ENCODE results near the gene PHF1. TPM values are rescaled to one million over a fixed set of nuclear protein-coding genes. Genes with fewer than 3 reads are reported as not detected.
"Not testable (repeated sequence)": the region's sequence is repeated elsewhere in the genome, so short reads cannot be mapped to it uniquely, and the experiment has no call there.

PHF1 gene
- total RNA-seq (10 to 100 TPM; 17.2 to 55.4 TPM), polyA plus RNA-seq (ENCODE audit: insufficient read length in 2 of 2) (100 to 1,000 TPM; 116 to 128 TPM)
- long read RNA-seq, donor 1, partial matches to known transcripts, result 200 of 380 reads
- long read RNA-seq, donor 1, other reads (novel, unspliced or antisense), result 172 of 380 reads
- long read RNA-seq, donor 2, partial matches to known transcripts, result 0 of 2 reads
- long read RNA-seq, donor 2, other reads (novel, unspliced or antisense), result 0 of 2 reads
- long read RNA-seq, donor 3, partial matches to known transcripts, result 0 of 2 reads
- long read RNA-seq, donor 3, other reads (novel, unspliced or antisense), result 0 of 2 reads
- long read RNA-seq, donor 4, transcript PHF1-202 (15 exons, 2,330 nt), result major isoform, 5 of 10 reads
- long read RNA-seq, donor 4, transcript PHF1-207 (2 exons, 933 nt), result major isoform, 5 of 10 reads
- long read RNA-seq, donor 4, partial matches to known transcripts, result 0 of 10 reads
- long read RNA-seq, donor 4, other reads (novel, unspliced or antisense), result 0 of 10 reads

DNA sequence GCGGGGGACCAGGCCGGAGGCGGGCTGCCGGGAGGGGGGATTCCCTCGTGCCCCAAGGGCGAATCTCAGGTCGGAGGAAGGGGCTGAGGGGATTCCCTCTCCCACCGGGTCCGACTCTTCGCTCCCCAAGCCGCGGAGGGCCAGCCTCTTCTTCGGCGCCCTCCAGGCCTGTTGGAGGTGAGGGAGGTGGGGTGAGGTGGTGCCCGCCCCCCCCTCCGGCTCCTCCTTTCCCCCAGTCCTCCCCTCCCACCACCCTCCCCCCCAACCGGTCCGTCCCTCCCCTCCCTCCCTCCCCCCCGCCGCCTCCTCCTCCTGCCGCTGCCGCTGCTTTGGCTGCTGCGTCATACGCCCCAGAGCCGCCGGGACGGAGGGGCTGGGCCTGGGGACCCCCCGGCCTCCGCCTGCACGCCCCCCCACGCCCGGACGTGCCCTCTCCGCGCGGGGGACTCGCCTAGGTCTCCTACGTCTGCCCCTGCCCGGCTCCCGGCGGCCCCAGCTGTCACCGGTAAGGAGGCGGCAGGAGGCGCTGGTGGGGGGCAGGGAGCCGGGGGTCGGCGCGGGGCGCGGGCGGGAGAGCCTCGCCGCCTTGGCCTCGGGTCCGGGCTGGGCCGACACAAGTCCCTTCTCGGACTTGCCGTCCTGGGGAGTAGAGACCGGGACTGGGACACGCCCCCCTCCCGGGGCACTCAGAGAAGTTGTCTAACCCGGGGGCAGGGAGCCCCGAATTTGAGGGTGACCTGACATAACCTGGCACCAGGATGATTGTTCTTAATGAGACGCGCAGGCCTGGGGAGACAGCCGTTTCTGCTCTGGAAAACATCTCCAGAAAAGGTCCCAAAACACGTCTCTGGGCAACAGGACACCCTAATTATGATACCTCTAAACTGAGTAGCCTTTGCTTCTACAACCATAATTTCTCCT is at the start of gene PHF1:
Gene PHF1, plus strand, starts transcription at position 304 of the 921 bp plus-strand sequence. CDS start 1,250 bp downstream, outside the sequence.
- Histone ChIP-seq H3K9me3 (ENCODE audit: control insufficient read depth, insufficient read depth, low read length) (no peaks in the 10 kb centered on the region), H3K4me1 (ENCODE audit: control insufficient read depth, insufficient read depth, low read length) (peaks cover 19% of the 10 kb centered on the region), H3K27ac (ENCODE audit: low read depth, low read length) (peak within 1 kb of the TSS; percentile 97), H3K4me3 (ENCODE audit: low read depth, low read length) (peak within 1 kb of the TSS; percentile 83), H3K27me3 (ENCODE audit: control insufficient read depth, insufficient read depth, low read length) (no peaks in the 10 kb centered on the region), H3K36me3 (ENCODE audit: control insufficient read depth, insufficient read depth, low read length) (peaks cover 47% of the 10 kb centered on the region)
- DNase-seq (ENCODE audit: low read depth in 4 of 6, low spot score in 6 of 6), result no peak
- WGBS (ENCODE audit: insufficient coverage), result under 1% methylated on average over 48 of the region's 67 CpGs

DNA sequence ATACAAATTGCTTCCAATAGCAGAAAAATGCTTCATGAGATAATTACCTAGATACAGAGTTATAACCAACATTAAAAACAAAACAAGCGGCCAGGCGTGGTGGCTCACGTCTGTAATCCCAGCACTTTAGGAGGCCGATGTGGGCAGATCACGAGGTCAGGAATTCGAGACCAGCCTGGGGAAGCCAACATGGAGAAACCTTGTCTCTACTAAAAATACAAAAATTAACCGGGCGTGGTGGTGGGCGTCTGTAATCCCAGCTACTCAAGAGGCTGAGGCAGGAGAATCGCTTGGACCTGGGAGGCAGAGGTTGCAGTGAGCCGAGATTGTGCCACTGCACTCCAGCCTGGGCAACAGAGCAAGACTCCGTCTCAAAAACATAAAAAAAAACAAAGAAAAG is 47.3 kb upstream of the PHF1 start:
- not testable (repeated sequence) for H3K4me1 ChIP-seq (ENCODE audit: control insufficient read depth, insufficient read depth, low read length); H3K9me3 ChIP-seq (ENCODE audit: control insufficient read depth, insufficient read depth, low read length); H3K4me3 ChIP-seq (ENCODE audit: low read depth, low read length); H3K27me3 ChIP-seq (ENCODE audit: control insufficient read depth, insufficient read depth, low read length); H3K27ac ChIP-seq (ENCODE audit: low read depth, low read length); DNase-seq (ENCODE audit: low read depth in 4 of 6, low spot score in 6 of 6); H3K36me3 ChIP-seq (ENCODE audit: control insufficient read depth, insufficient read depth, low read length)
- 76% methylated on average over 6 of the region's 12 CpGs for WGBS (ENCODE audit: insufficient coverage)

DNA sequence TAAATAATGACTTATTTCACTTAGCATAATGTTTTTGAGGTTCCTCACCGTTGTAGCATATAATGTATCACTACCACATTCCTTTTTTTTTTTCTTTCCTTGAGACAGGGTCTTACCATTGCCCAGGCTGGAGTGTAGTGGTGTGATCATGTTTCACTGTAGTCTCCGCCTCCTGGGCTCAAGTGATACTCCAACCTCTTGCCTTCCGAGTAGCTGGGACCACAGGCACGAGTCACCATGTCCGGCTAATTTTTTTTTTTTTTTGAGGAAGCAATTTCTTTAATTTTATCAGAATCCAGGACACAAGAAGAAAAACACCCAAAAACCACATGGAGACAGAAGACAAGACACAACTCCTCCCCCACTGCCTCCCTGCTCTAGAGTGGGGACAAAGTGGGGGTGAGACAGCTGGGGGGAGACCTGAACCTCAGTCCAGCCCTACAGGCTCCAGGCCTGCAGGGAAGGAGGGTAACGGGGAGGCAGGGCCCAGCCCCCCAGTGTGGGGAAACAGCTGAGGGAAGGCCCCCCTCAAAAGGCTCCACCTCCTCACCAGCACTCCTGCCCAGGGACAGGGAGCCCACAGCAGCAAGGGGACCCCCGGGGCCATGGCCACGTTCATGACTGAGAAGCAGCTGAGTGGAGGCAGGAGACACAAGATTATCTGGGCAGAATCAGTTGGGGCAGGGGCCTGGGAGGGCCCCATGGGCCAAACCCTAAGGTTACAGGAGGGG is 46.2 kb upstream of the PHF1 start:
- not testable (repeated sequence) for H3K27ac ChIP-seq (ENCODE audit: low read depth, low read length); H3K27me3 ChIP-seq (ENCODE audit: control insufficient read depth, insufficient read depth, low read length); H3K4me3 ChIP-seq (ENCODE audit: low read depth, low read length); H3K36me3 ChIP-seq (ENCODE audit: control insufficient read depth, insufficient read depth, low read length); H3K4me1 ChIP-seq (ENCODE audit: control insufficient read depth, insufficient read depth, low read length); H3K9me3 ChIP-seq (ENCODE audit: control insufficient read depth, insufficient read depth, low read length); DNase-seq (ENCODE audit: low read depth in 4 of 6, low spot score in 6 of 6)
- whole genome bisulfite sequencing (ENCODE audit: insufficient coverage), result 16% methylated on average over 2 of the region's 8 CpGs

DNA sequence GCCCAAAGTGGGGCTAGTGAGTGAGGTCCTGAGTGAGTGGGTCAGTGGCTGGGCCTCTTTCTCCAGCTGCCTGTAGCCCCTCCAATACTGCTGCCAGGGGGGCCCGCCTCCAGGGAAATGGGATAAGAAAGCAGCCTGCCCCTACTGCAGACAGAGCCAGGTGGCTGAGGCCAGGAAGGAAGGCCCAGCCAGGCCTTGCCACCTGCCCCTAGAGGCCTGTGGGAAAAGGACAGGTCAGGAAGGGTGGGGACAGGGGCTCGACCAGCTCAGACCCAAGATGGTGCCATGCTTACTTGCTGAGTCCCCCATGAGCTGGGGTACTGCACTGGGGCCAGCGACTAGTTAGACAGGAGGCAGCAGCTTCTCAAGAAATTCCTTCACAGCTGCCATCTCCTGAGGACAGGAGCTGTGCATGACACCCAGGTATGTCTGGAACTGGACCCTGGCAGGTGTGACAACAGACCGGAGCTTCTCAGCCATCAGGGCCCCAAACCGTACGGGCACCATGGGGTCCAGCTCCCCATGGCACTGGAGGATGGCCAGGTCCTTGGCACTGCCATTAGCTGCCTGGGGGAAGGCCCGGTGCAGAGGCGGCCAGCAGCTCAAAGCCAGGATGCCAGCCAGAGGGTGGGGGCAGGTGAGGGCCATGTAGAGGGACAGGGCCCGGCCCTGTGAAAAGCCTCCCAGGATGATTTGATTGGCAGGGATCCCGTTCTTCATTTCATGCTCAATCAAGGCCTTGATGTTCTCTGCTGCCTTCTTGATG is 45.4 kb upstream of the PHF1 start:
- H3K27me3 ChIP-seq (ENCODE audit: control insufficient read depth, insufficient read depth, low read length); H3K4me3 ChIP-seq (ENCODE audit: low read depth, low read length): not testable (repeated sequence)
- 79% methylated on average over 10 of the region's 10 CpGs for WGBS (ENCODE audit: insufficient coverage)

DNA sequence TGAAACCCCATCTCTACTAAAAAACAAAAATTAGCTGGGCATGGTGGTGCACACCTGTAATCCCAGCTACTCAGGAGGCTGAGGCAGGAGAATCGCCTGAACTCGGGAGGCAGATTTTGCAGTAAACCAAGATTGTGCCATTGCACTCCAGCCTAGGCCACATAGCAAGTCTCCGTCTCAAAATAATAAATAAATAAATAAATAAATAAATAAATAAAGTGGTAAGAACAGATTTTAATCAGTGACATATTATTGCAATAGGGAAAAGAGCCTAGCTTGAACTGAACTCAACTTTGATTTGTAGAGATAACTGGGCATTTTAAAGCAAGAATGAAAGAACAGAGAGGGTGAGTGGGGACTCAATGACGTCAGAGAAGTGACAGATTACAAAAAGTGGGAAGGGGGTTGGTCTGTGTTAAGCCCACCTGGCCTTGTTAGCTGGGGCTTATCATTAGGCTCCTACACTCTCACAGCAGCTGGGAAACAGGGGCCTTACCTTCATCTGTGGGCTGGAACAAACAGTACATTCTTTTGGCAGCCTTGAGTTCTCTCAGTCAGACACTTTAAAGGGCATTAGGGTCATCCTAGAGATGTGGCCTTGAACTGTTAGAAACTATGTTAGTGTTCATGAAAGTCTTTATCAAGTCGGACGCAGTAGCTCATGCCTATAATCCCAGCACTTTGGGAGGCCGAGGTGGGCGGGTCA is 43.7 kb upstream of the PHF1 start:
- H3K27ac ChIP-seq (ENCODE audit: low read depth, low read length), result no peak overlapping the region
- 75% methylated on average over 1 of the region's 8 CpGs for WGBS (ENCODE audit: insufficient coverage)
- H3K4me3 ChIP-seq (ENCODE audit: low read depth, low read length), result no peak overlapping the region
- no peaks in the 10 kb centered on the region for H3K4me1 ChIP-seq (ENCODE audit: control insufficient read depth, insufficient read depth, low read length)
- DNase-seq (ENCODE audit: low read depth in 4 of 6, low spot score in 6 of 6), result no peak
- no peaks in the 10 kb centered on the region for H3K27me3 ChIP-seq (ENCODE audit: control insufficient read depth, insufficient read depth, low read length)
- H3K36me3 ChIP-seq (ENCODE audit: control insufficient read depth, insufficient read depth, low read length), result no peaks in the 10 kb centered on the region
- H3K9me3 ChIP-seq (ENCODE audit: control insufficient read depth, insufficient read depth, low read length), result no peaks in the 10 kb centered on the region

More for the DNA sequence above, 45.4 kb upstream of the PHF1 start:
- not testable (repeated sequence) for H3K36me3 ChIP-seq (ENCODE audit: control insufficient read depth, insufficient read depth, low read length); H3K9me3 ChIP-seq (ENCODE audit: control insufficient read depth, insufficient read depth, low read length); DNase-seq (ENCODE audit: low read depth in 4 of 6, low spot score in 6 of 6); H3K4me1 ChIP-seq (ENCODE audit: control insufficient read depth, insufficient read depth, low read length); H3K27ac ChIP-seq (ENCODE audit: low read depth, low read length)

DNA sequence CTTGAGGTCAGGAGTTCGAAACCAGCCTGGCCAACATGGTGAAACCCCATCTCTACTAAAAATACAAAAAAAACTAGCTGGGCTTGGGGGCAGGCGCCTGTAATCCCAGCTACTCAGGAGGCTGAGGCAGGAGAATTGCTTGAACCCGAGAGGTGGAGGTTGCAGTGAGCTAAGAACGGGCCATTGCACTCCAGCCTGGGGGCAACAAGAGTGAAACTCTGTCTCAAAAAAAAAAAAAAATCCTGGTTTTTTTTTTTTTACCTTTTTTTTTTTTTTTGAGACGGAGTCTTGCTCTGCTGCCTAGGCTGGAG is 43.1 kb upstream of the PHF1 start:
- not testable (repeated sequence) for H3K27me3 ChIP-seq (ENCODE audit: control insufficient read depth, insufficient read depth, low read length); H3K9me3 ChIP-seq (ENCODE audit: control insufficient read depth, insufficient read depth, low read length); DNase-seq (ENCODE audit: low read depth in 4 of 6, low spot score in 6 of 6); H3K27ac ChIP-seq (ENCODE audit: low read depth, low read length); H3K4me3 ChIP-seq (ENCODE audit: low read depth, low read length); H3K4me1 ChIP-seq (ENCODE audit: control insufficient read depth, insufficient read depth, low read length); H3K36me3 ChIP-seq (ENCODE audit: control insufficient read depth, insufficient read depth, low read length)
- 83% methylated on average over 4 of the region's 5 CpGs for WGBS (ENCODE audit: insufficient coverage)

DNA sequence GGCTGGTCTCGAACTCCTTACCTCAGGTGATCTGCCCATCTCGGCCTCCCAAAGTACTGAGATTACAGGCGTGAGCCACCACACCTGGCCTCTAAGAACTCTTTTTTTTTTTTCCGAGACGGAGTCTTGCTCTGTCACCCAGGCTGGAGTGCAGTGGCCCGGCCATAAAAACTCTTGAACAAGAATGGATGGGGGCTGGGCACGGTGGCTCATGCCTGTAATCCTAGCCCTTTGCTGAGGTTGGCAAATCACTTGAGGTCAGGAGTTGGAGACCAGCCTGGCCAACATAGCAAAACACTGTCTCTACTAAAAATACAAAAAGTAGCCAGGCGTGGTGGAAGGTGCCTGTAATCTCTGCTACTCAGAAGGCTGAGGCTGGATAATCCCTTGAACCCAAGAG is 38.9 kb upstream of the PHF1 start:
- not testable (repeated sequence) for H3K27ac ChIP-seq (ENCODE audit: low read depth, low read length); DNase-seq (ENCODE audit: low read depth in 4 of 6, low spot score in 6 of 6); H3K36me3 ChIP-seq (ENCODE audit: control insufficient read depth, insufficient read depth, low read length); H3K9me3 ChIP-seq (ENCODE audit: control insufficient read depth, insufficient read depth, low read length); H3K4me1 ChIP-seq (ENCODE audit: control insufficient read depth, insufficient read depth, low read length); H3K27me3 ChIP-seq (ENCODE audit: control insufficient read depth, insufficient read depth, low read length); H3K4me3 ChIP-seq (ENCODE audit: low read depth, low read length)
- 86% methylated on average over 6 of the region's 8 CpGs for WGBS (ENCODE audit: insufficient coverage)

DNA sequence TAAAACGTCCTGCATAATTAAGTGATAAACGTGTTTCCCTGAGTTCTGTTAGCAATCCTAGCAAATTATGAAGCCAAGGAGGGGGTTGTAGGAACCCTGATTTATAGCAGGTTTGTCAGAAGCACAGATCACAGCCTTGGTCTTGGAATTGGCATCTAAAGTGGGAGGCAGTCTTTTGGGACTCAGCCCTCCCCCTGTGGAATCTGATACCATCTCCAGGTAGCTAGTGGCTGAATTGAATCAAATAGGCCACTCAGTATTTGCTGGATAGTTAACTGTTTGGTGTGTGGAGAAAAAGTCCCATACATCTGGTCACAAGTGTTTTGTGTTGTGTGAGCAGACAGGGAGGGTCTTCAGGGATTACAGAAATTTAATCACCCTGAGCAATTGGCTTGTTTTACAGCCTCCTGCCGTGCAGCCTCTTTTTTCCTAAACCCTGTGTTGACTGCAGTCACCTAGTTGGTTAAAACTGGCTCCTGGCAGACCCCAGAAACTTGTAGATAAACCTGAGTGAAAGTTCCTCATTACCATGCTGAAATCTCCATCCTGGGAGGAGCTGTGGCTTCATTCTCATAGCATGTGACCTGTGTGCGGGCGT is 38.2 kb upstream of the PHF1 start:
- 33% methylated on average over 3 of the region's 5 CpGs for WGBS (ENCODE audit: insufficient coverage)

More for the DNA sequence above, 38.2 kb upstream of the PHF1 start:
- H3K27me3 ChIP-seq (ENCODE audit: control insufficient read depth, insufficient read depth, low read length), result no peaks in the 10 kb centered on the region
- H3K27ac ChIP-seq (ENCODE audit: low read depth, low read length), result no peak overlapping the region
- no peaks in the 10 kb centered on the region for H3K36me3 ChIP-seq (ENCODE audit: control insufficient read depth, insufficient read depth, low read length)
- peak in 1 of 6 donors; percentile 5 for DNase-seq (ENCODE audit: low read depth in 4 of 6, low spot score in 6 of 6)
- H3K4me3 ChIP-seq (ENCODE audit: low read depth, low read length), result no peak overlapping the region
- no peaks in the 10 kb centered on the region for H3K4me1 ChIP-seq (ENCODE audit: control insufficient read depth, insufficient read depth, low read length)
- H3K9me3 ChIP-seq (ENCODE audit: control insufficient read depth, insufficient read depth, low read length), result no peaks in the 10 kb centered on the region
